Measurements from ENCODE around the gene EYA4.

Gene EYA4

GRCh38 chr6:133559926-133560325 lies 318.8 kb downstream of the EYA4 start:
- Histone ChIP-seq H3K36me3 (ENCODE audit: insufficient read depth, low read length) (no peaks in the 10 kb centered on the region), H3K27ac (no peak overlapping the region), H3K4me3 (no peak overlapping the region), H3K9ac (ENCODE audit: insufficient read length) (no peak overlapping the region), H3K9me3 (ENCODE audit: low read depth, low read length) (no peaks in the 10 kb centered on the region)
- TF ChIP-seq POLR2AphosphoS5 (IDR thresholded peaks at IDR 0.05; ENCODE audit: borderline replicate concordance, low read depth, low read length) (no peak), FOXP2 (optimal IDR thresholded peaks at IDR 0.05; ENCODE audit: control extremely low read depth, extremely low read length, insufficient read depth) (no peak), EZH2 (IDR thresholded peaks at IDR 0.05) (no peak)
- no peak for DNase-seq (ENCODE audit: low read depth, low spot score)

GRCh38 chr6:133567636-133568035 lies 326.5 kb downstream of the EYA4 start:
- Histone ChIP-seq H3K36me3 (ENCODE audit: insufficient read depth, low read length) (no peaks in the 10 kb centered on the region), H3K9ac (ENCODE audit: insufficient read length) (no peak overlapping the region), H3K27ac (no peak overlapping the region), H3K4me3 (no peak overlapping the region), H3K9me3 (ENCODE audit: low read depth, low read length) (no peaks in the 10 kb centered on the region)
- no peak for TF ChIP-seq POLR2AphosphoS5 (IDR thresholded peaks at IDR 0.05; ENCODE audit: borderline replicate concordance, low read depth, low read length)
- no peak for TF ChIP-seq EZH2 (IDR thresholded peaks at IDR 0.05)
- no peak for DNase-seq (ENCODE audit: low read depth, low spot score)

- peak overlapping the region; percentile 54 for H3K4me3 ChIP-seq
- no peaks in the 10 kb centered on the region for H3K36me3 ChIP-seq (ENCODE audit: insufficient read depth, low read length)
- peak; percentile 28 for DNase-seq (ENCODE audit: low read depth, low spot score)
- no peak overlapping the region for H3K27ac ChIP-seq
- TF ChIP-seq EZH2 (IDR thresholded peaks at IDR 0.05) (no peak), FOXP2 (optimal IDR thresholded peaks at IDR 0.05; ENCODE audit: control extremely low read depth, extremely low read length, insufficient read depth) (no peak), POLR2AphosphoS5 (IDR thresholded peaks at IDR 0.05; ENCODE audit: borderline replicate concordance, low read depth, low read length) (no peak)
- H3K9me3 ChIP-seq (ENCODE audit: low read depth, low read length): no peaks in the 10 kb centered on the region
- no peak overlapping the region for H3K9ac ChIP-seq (ENCODE audit: insufficient read length)
Measured at GRCh38 chr6:133568970-133569889, 328.1 kb downstream of the EYA4 start.

GRCh38 chr6:133571681-133572080 lies 330.5 kb downstream of the EYA4 start:
- no peak overlapping the region for H3K27ac ChIP-seq

GRCh38 chr6:133577851-133578250 lies 336.7 kb downstream of the EYA4 start:
- TF ChIP-seq POLR2AphosphoS5 (IDR thresholded peaks at IDR 0.05; ENCODE audit: borderline replicate concordance, low read depth, low read length) (no peak), FOXP2 (optimal IDR thresholded peaks at IDR 0.05; ENCODE audit: control extremely low read depth, extremely low read length, insufficient read depth) (no peak), EZH2 (IDR thresholded peaks at IDR 0.05) (no peak)
- no peak overlapping the region for H3K9ac ChIP-seq (ENCODE audit: insufficient read length)
- no peak overlapping the region for H3K4me3 ChIP-seq
- H3K9me3 ChIP-seq (ENCODE audit: low read depth, low read length): no peaks in the 10 kb centered on the region
- no peak overlapping the region for H3K27ac ChIP-seq
- DNase-seq (ENCODE audit: low read depth, low spot score): no peak
- H3K36me3 ChIP-seq (ENCODE audit: insufficient read depth, low read length): no peaks in the 10 kb centered on the region

More at GRCh38 chr6:133571681-133572080, 330.5 kb downstream of the EYA4 start:
- no peaks in the 10 kb centered on the region for H3K9me3 ChIP-seq (ENCODE audit: low read depth, low read length)
- no peak for DNase-seq (ENCODE audit: low read depth, low spot score)
- no peak overlapping the region for H3K4me3 ChIP-seq
- H3K36me3 ChIP-seq (ENCODE audit: insufficient read depth, low read length): no peaks in the 10 kb centered on the region
- H3K9ac ChIP-seq (ENCODE audit: insufficient read length): no peak overlapping the region
- TF ChIP-seq FOXP2 (optimal IDR thresholded peaks at IDR 0.05; ENCODE audit: control extremely low read depth, extremely low read length, insufficient read depth) (no peak), POLR2AphosphoS5 (IDR thresholded peaks at IDR 0.05; ENCODE audit: borderline replicate concordance, low read depth, low read length) (no peak), EZH2 (IDR thresholded peaks at IDR 0.05) (no peak)

All from SK-N-MC (cell line).